GM12878 (cell line): ENCODE data around the gene PCDHB6. TPM values are rescaled to one million over a fixed set of nuclear protein-coding genes. Genes with fewer than 3 reads are reported as not detected.
"Not testable (repeated sequence)": the region's sequence is repeated elsewhere in the genome, so short reads cannot be mapped to it uniquely, and the experiment has no call there.

Experiments
- ATAC-seq: fragments of 200-7000 bp; cut with Tn5 transposase; 3 replicates; pipeline ENCODE4 v1.9.1; 2020; ENCODE audit warnings: mild to moderate bottlenecking, moderate library complexity
- BruUV-seq: library from RNA; stranded (reverse); fragments of 400-500 nt; replicated peaks from 2 replicates; lab custom pipeline; 2021; lab: Mats Ljungman, UMichigan
- CTCF ChIA-PET: fragments of 300-600 bp; sonication (Branson Sonifier 250); formaldehyde crosslinking; extraction: SDS; loops from one replicate; lab custom pipeline; 2021; ENCODE audit warnings: inconsistent platforms; lab: Yijun Ruan, JAX
- POLR2A ChIA-PET: fragments of 350-600 bp; formaldehyde crosslinking; extraction: SDS; loops from one replicate; lab custom pipeline; 2021; ENCODE audit warnings: inconsistent platforms; lab: Charles Lee
- RAD21 ChIA-PET: fragments of 300-600 bp; sonication (Branson Sonifier 250); formaldehyde crosslinking; loops from one replicate; lab custom pipeline; 2023; ENCODE audit warnings: antibody characterized with exemption; ENCODE audit not compliant: unreplicated experiment; lab: Charles Lee
- SMC1A ChIA-PET: fragments of 300-600 bp; sonication (Branson Sonifier 250); formaldehyde crosslinking; loops from one replicate; lab custom pipeline; 2023; ENCODE audit not compliant: unreplicated experiment, uncharacterized antibody; lab: Charles Lee
- DNase-seq: peaks from one replicate; pipeline ENCODE4 v3.0.0-alpha.2; 2011; ENCODE audit warnings: low read depth, low spot score
- FAIRE-seq: peaks from 3 replicates; lab custom pipeline; 2011; peaks lifted over from hg19 to GRCh38; lab: Jason Lieb, UNC
- H2AFZ ChIP-seq: 2 replicates; pipeline ENCODE4 v1.6.0; 2011; ENCODE audit warnings: low read depth, low read length, control low read depth; ENCODE audit not compliant: control insufficient read depth
- H3K27ac ChIP-seq: 2 replicates; pipeline ENCODE4 v1.5.1; 2011; ENCODE audit warnings: control low read depth; ENCODE audit not compliant: control insufficient read depth, insufficient read depth
- H3K27me3 ChIP-seq, 2 experiments: replicated peaks in 1 of 2; 2 replicates each; pipeline versions ENCODE4 v1.6.0 to v1.6.1; 2011; ENCODE audit warnings: low read length in 1 of 2; ENCODE audit not compliant: control insufficient read depth in 2 of 2, insufficient read depth in 2 of 2
- H3K36me3 ChIP-seq, 2 experiments: 2 replicates each; pipeline ENCODE4 v1.5.1; 2011; ENCODE audit warnings: low read length in 1 of 2; ENCODE audit not compliant: control insufficient read depth in 2 of 2, insufficient read depth in 2 of 2
- H3K4me1 ChIP-seq: 2 replicates; pipeline ENCODE4 v1.6.1; 2011; ENCODE audit warnings: mild to moderate bottlenecking, low read length, moderate library complexity, mixed read lengths; ENCODE audit not compliant: control insufficient read depth, insufficient read depth
- H3K4me2 ChIP-seq: 2 replicates; pipeline ENCODE4 v1.6.0; 2011; ENCODE audit warnings: control low read depth; ENCODE audit not compliant: control insufficient read depth, insufficient read depth
- H3K4me3 ChIP-seq: fragments of 200-600 bp; sonication (generic); 2 replicates; pipeline ENCODE4 v1.5.1; 2016
- H3K79me2 ChIP-seq: 2 replicates; pipeline ENCODE4 v1.6.0; 2011; ENCODE audit warnings: low read length; ENCODE audit not compliant: control insufficient read depth, insufficient read depth
- H3K9ac ChIP-seq: 2 replicates; pipeline ENCODE4 v1.8.0; 2011; ENCODE audit warnings: low read length, control low read depth, mixed read lengths; ENCODE audit not compliant: control insufficient read depth, insufficient read depth
- H3K9me3 ChIP-seq: replicated peaks from 3 replicates; pipeline ENCODE4 v1.5.1; 2011; ENCODE audit warnings: mild to moderate bottlenecking, low read length; ENCODE audit not compliant: control insufficient read depth, insufficient read depth
- H4K20me1 ChIP-seq: 2 replicates; pipeline ENCODE4 v1.6.0; 2011; ENCODE audit not compliant: control insufficient read depth, insufficient read depth
- WGBS: methylation state at CpG from one replicate; pipeline ENCODE4 v1.1.6; 2016; ENCODE audit warnings: low lambda C conversion rate; ENCODE audit not compliant: insufficient replicate concordance, insufficient coverage; ENCODE audit errors: missing lambda C conversion rate; 5-methylcytosine and 5-hydroxymethylcytosine counted together
- in situ Hi-C: fragments of 300-500 bp; cut with MboI; formaldehyde crosslinking; loops from 9 replicates; pipeline ENCODE4 v1.14.3; 2018; ENCODE audit warnings: mixed read lengths
- intact Hi-C: fragments of 100-400 bp; cut with micrococcal nuclease; formaldehyde crosslinking; loops from one replicate; pipeline ENCODE4 v1.14.2; 2022; ENCODE audit not compliant: unreplicated experiment
- polyA plus RNA-seq, 11 experiments: library from polyadenylated mRNA; depleted of rRNA in 4 of 11; unstranded in 6 of 11; stranded (reverse) in 5 of 11; fragments of >200 nt; fragmentation: Nextera tagmentation in 4 of 11; fragmentation: Illumina TruSeq in 1 of 11; extraction: Ambion mirVana in 4 of 11; extraction: Trizol in 1 of 11; gene quantifications; 1 replicate in 1 of 11; 2 replicates in 10 of 11; pipeline versions ENCODE4 v1.2.1 to v1.2.3, GENCODE V29; 2011 to 2016; ENCODE audit warnings: inconsistent platforms in 2 of 11, missing spikeins in 2 of 11, low read depth in 1 of 11
- total RNA-seq, 4 experiments: library from RNA; depleted of rRNA in 3 of 4; stranded (reverse); fragments of >200 nt in 3 of 4; fragmentation: Illumina TruSeq in 1 of 4; extraction: Trizol in 1 of 4; gene quantifications; 2 replicates each; pipeline versions ENCODE4 v1.2.1 to v1.2.3, GENCODE V29; 2013 to 2021

The PCDHB6 gene
- total and polyA plus RNA-seq, 10 of the 15 experiments (the other 5 are each of a cell fraction or from before 2014, with no cell fraction given): not detected

DNA sequence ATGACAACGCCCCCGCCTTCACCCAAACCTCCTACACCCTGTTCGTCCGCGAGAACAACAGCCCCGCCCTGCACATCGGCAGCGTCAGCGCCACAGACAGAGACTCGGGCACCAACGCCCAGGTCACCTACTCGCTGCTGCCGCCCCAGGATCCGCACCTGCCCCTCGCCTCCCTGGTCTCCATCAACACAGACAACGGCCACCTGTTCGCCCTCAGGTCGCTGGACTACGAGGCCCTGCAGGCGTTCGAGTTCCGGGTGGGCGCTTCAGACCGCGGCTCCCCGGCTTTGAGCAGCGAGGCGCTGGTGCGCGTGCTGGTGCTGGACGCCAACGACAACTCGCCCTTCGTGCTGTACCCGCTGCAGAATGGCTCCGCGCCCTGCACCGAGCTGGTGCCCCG, 29.5 kb downstream of the PCDHB6 start:
- H3K4me3 ChIP-seq, H3K36me3 ChIP-seq, intact Hi-C loops, BruUV-seq, H3K9ac ChIP-seq, H4K20me1 ChIP-seq, SMC1A ChIA-PET, DNase-seq, H3K4me2 ChIP-seq, H3K4me1 ChIP-seq, H3K27ac ChIP-seq, H3K79me2 ChIP-seq, FAIRE-seq, H2AFZ ChIP-seq, POLR2A ChIA-PET, RAD21 ChIA-PET, CTCF ChIA-PET, ATAC-seq, H3K27me3 ChIP-seq, H3K9me3 ChIP-seq: not testable (repeated sequence)
- WGBS: 65% methylated on average over 18 of the region's 39 CpGs
- in situ Hi-C loops: loop anchor here (5.0 kb wide), 1 partner anchor 33 kb away; the partner anchor contains the start of gene PCDHB13

DNA sequence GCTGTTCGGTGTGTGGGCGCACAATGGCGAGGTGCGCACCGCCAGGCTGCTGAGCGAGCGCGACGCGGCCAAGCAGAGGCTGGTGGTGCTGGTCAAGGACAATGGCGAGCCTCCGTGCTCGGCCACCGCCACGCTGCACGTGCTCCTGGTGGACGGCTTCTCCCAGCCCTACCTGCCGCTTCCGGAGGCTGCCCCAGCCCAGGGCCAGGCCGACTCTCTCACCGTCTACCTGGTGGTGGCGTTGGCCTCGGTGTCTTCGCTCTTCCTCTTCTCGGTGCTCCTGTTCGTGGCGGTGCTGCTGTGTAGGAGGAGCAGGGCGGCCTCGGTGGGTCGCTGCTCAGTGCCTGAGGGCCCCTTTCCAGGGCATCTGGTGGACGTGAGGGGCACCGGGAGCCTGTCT, 30.0 kb downstream of the PCDHB6 start:
- in situ Hi-C loops (loop anchor here (5.0 kb wide), 1 partner anchor 32 kb away; the partner anchor contains the start of gene PCDHB13), intact Hi-C loops (loop anchor here (10.0 kb wide), 1 partner anchor 385 kb away; no protein-coding TSS in a partner anchor)
- CTCF ChIA-PET, H3K4me1 ChIP-seq, H3K9me3 ChIP-seq, H3K27me3 ChIP-seq, BruUV-seq, RAD21 ChIA-PET, H3K36me3 ChIP-seq, H3K4me3 ChIP-seq, FAIRE-seq, H2AFZ ChIP-seq, ATAC-seq, H4K20me1 ChIP-seq, DNase-seq, POLR2A ChIA-PET, H3K4me2 ChIP-seq, H3K9ac ChIP-seq, H3K79me2 ChIP-seq, SMC1A ChIA-PET, H3K27ac ChIP-seq: not testable (repeated sequence)
- WGBS: 71% methylated on average over 26 of the region's 32 CpGs
